HCT116 (cell line): Measurements from ENCODE around the gene SYT9. TPM values are rescaled to one million over a fixed set of nuclear protein-coding genes. Genes with fewer than 3 reads are reported as not detected.

ENCODE experiments used
- ATAC-seq: fragments of 200-7000 bp; cut with Tn5 transposase; 2 replicates; pipeline ENCODE4 v1.9.1; 2020; ENCODE audit warnings: mild to moderate bottlenecking, moderate library complexity
- BruUV-seq: library from RNA; stranded (reverse); fragments of 400-500 nt; replicated peaks from 2 replicates; lab custom pipeline; 2021; lab: Mats Ljungman, UMichigan
- CTCF ChIA-PET: fragments of 300-600 bp; sonication (Branson Sonifier 250); formaldehyde crosslinking; loops from one replicate; lab custom pipeline; 2021; ENCODE audit warnings: antibody characterized with exemption; lab: Charles Lee
- POLR2A ChIA-PET: fragments of 300-600, 350-600 bp; sonication (Branson Sonifier 250); formaldehyde crosslinking; loops from one replicate; lab custom pipeline; 2021; ENCODE audit warnings: antibody characterized with exemption; lab: Charles Lee
- RAD21 ChIA-PET, 2 experiments: fragments of 300-600 bp; sonication (Branson Sonifier 250); formaldehyde crosslinking; loops; one replicate each; lab custom pipeline; 2023; ENCODE audit warnings: low total read pairs in 2 of 2; ENCODE audit not compliant: uncharacterized antibody in 2 of 2, unreplicated experiment in 2 of 2, low non-redundant PET in 1 of 2; lab: Charles Lee
- DNase-seq: peaks from one replicate; pipeline ENCODE4 v3.0.0-alpha.2; 2010; ENCODE audit warnings: low read depth, low spot score
- H2AFZ ChIP-seq: fragments of 200-600 bp; shearing (Covaris generic), sonication (generic); 2 replicates; pipeline ENCODE4 v1.6.1; 2017; ENCODE audit warnings: low read depth, mixed run types, mixed read lengths, antibody characterized with exemption, low read length; ENCODE audit not compliant: poor library complexity, severe bottlenecking
- H3K27ac ChIP-seq: 2 replicates; pipeline ENCODE4 v1.5.1; 2012; ENCODE audit warnings: low read depth, low read length
- H3K27me3 ChIP-seq: fragments of 200-600 bp; sonication (generic); 2 replicates; pipeline ENCODE4 v1.6.1; 2016; ENCODE audit warnings: mixed run types, low read length, mixed read lengths; ENCODE audit not compliant: insufficient read depth
- H3K36me3 ChIP-seq, 2 experiments: fragments of 200-500 bp in 1 of 2; fragments of 200-600 bp in 1 of 2; sonication (Bioruptor generic) in 1 of 2; sonication (generic) in 1 of 2; 2 replicates each; pipeline versions ENCODE4 v1.5.1 to v1.6.1; 2014 to 2016; ENCODE audit warnings: low read length in 2 of 2, inconsistent platforms in 1 of 2, mixed read lengths in 1 of 2, mixed run types in 1 of 2; ENCODE audit not compliant: insufficient read depth in 2 of 2, control insufficient read depth in 1 of 2
- H3K4me1 ChIP-seq, 2 experiments: fragments of 200-600 bp in 1 of 2; sonication (generic) in 1 of 2; 2 replicates each; pipeline versions ENCODE4 v1.5.1 to v1.6.1; 2012 to 2017; ENCODE audit warnings: low read length in 2 of 2, inconsistent platforms in 1 of 2, mild to moderate bottlenecking in 1 of 2, mixed read lengths in 1 of 2, mixed run types in 1 of 2, moderate library complexity in 1 of 2; ENCODE audit not compliant: insufficient read depth in 2 of 2, control insufficient read depth in 1 of 2
- H3K4me2 ChIP-seq: fragments of 200-600 bp; sonication (generic); 2 replicates; pipeline ENCODE4 v1.6.1; 2017; ENCODE audit warnings: mixed run types, low read length, mixed read lengths
- H3K4me3 ChIP-seq, 2 experiments: fragments of 200-600 bp in 1 of 2; sonication (generic) in 1 of 2; replicated peaks in 1 of 2; 2 replicates each; pipeline ENCODE4 v1.5.1; 2011 to 2016; ENCODE audit warnings: low read length in 2 of 2, control low read depth in 1 of 2, low read depth in 1 of 2, mild to moderate bottlenecking in 1 of 2, mixed read lengths in 1 of 2, mixed run types in 1 of 2
- H3K79me2 ChIP-seq: fragments of 200-600 bp; sonication (generic); 2 replicates; pipeline ENCODE4 v1.6.1; 2017; ENCODE audit warnings: mild to moderate bottlenecking, mixed run types, low read length, moderate library complexity, mixed read lengths; ENCODE audit not compliant: insufficient read depth
- H3K9ac ChIP-seq: fragments of 200-600 bp; sonication (generic); 2 replicates; pipeline ENCODE4 v1.6.1; 2016; ENCODE audit warnings: low read length, mixed read lengths
- H3K9me2 ChIP-seq: fragments of 200-600 bp; sonication (generic), shearing (Covaris generic); 2 replicates; pipeline ENCODE4 v1.6.1; 2017; ENCODE audit warnings: mixed run types, mild to moderate bottlenecking, moderate library complexity; ENCODE audit not compliant: insufficient read depth
- H3K9me3 ChIP-seq, 2 experiments: fragments of 200-500 bp in 1 of 2; fragments of 200-600 bp in 1 of 2; sonication (Bioruptor generic) in 1 of 2; sonication (generic) in 1 of 2; 2 replicates each; pipeline ENCODE4 v1.6.1; 2014 to 2017; ENCODE audit warnings: low read length in 2 of 2, mixed read lengths in 2 of 2, inconsistent platforms in 1 of 2, low read depth in 1 of 2, mild to moderate bottlenecking in 1 of 2, mixed run types in 1 of 2, moderate library complexity in 1 of 2; ENCODE audit not compliant: control insufficient read depth in 1 of 2, insufficient read depth in 1 of 2
- H4K20me1 ChIP-seq: fragments of 200-600 bp; sonication (generic), shearing (Covaris generic); 2 replicates; pipeline ENCODE4 v1.6.1; 2017; ENCODE audit warnings: mixed run types, mild to moderate bottlenecking, moderate library complexity; ENCODE audit not compliant: insufficient read depth
- ATF3 ChIP-seq: IDR thresholded peaks from 2 replicates; pipeline ENCODE4 v1.6.1; 2012
- CEBPB ChIP-seq: IDR thresholded peaks from 2 replicates; pipeline ENCODE4 v1.6.1; 2012; ENCODE audit warnings: low read depth
- CTCF ChIP-seq, 3 experiments: fragments of 200-600 bp in 1 of 3; sonication (generic) in 1 of 3; IDR thresholded peaks in 2 of 3; conservative IDR thresholded peaks in 1 of 3; 2 replicates each; pipeline ENCODE4 v1.5.1; 2012 to 2017; ENCODE audit warnings: low read depth in 2 of 3, low read length in 2 of 3, antibody characterized with exemption in 1 of 3, borderline replicate concordance in 1 of 3, control low read depth in 1 of 3, mild to moderate bottlenecking in 1 of 3, mixed read lengths in 1 of 3, mixed run types in 1 of 3, moderate library complexity in 1 of 3; ENCODE audit not compliant: insufficient read depth in 1 of 3
- POLR2AphosphoS5 ChIP-seq: IDR thresholded peaks from 2 replicates; pipeline ENCODE4 v1.6.1; 2011; ENCODE audit warnings: mild to moderate bottlenecking, low read depth, low read length, moderate library complexity
- RAD21 ChIP-seq: IDR thresholded peaks from 2 replicates; pipeline ENCODE4 v1.6.1; 2012; ENCODE audit warnings: low read depth, mild to moderate bottlenecking
- REST ChIP-seq: IDR thresholded peaks from 2 replicates; pipeline ENCODE4 v1.6.1; 2012; ENCODE audit warnings: low read depth
- SIN3A ChIP-seq: IDR thresholded peaks from 2 replicates; pipeline ENCODE4 v1.6.1; 2012; ENCODE audit warnings: low read depth
- SRF ChIP-seq: IDR thresholded peaks from 2 replicates; pipeline ENCODE4 v1.6.1; 2012; ENCODE audit warnings: low read depth
- intact Hi-C: fragments of 100-400 bp; cut with micrococcal nuclease; formaldehyde crosslinking; loops from 2 replicates; pipeline ENCODE4 v1.10.0; 2022
- total RNA-seq: library from RNA; stranded (reverse); gene quantifications from one replicate; pipeline ENCODE4 v1.2.1, GENCODE V29; 2021; ENCODE audit not compliant: unreplicated experiment
- TF ChIP-seq, protein P1 (sequence below): IDR thresholded peaks from 2 replicates; pipeline ENCODE4 v1.6.1; 2011; ENCODE audit warnings: mild to moderate bottlenecking, low read length, moderate library complexity; ENCODE audit not compliant: insufficient replicate concordance; ENCODE audit errors: extremely low read depth

SYT9 gene
- total RNA-seq, 1 experiment from 2014 or later: not detected

DNA sequence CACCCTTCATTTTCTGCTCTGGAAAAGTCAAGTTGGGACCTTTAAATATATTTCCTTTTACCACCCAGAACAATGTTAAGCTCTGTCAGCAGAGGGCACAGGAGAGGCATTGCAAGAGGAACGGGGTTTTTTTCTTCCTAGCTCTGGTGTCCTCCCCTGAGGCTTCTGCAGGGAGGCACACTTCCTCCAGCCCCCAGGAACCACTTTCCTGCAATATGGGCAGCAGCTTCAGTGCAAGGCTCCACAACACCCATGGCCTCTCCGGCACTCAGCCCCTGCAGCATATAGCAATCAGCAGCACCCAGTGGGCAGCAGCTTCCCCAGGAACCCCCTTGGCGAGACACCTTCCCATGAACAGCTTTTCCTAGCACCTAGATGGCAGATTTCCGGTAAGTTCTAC is 101.4 kb downstream of the SYT9 start:
- no TSS peak for BruUV-seq
- DNase-seq: peak; percentile 22
- H3K4me3 ChIP-seq: no peak overlapping the region
- H2AFZ ChIP-seq: no peak overlapping the region
- CTCF ChIA-PET: interaction anchor here (0.7 to 2.0 kb wide), 7 partner anchors 9 to 746 kb away, joined by 3 to 13 read pairs (median 4); no protein-coding TSS in a partner anchor
- no peak overlapping the region for H3K9ac ChIP-seq
- no peaks in the 10 kb centered on the region for H3K9me3 ChIP-seq
- TF ChIP-seq, protein P1, sequence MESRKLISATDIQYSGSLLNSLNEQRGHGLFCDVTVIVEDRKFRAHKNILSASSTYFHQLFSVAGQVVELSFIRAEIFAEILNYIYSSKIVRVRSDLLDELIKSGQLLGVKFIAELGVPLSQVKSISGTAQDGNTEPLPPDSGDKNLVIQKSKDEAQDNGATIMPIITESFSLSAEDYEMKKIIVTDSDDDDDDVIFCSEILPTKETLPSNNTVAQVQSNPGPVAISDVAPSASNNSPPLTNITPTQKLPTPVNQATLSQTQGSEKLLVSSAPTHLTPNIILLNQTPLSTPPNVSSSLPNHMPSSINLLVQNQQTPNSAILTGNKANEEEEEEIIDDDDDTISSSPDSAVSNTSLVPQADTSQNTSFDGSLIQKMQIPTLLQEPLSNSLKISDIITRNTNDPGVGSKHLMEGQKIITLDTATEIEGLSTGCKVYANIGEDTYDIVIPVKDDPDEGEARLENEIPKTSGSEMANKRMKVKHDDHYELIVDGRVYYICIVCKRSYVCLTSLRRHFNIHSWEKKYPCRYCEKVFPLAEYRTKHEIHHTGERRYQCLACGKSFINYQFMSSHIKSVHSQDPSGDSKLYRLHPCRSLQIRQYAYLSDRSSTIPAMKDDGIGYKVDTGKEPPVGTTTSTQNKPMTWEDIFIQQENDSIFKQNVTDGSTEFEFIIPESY: no peak
- TF ChIP-seq RAD21: peak; percentile 53
- no peak for TF ChIP-seq SRF
- no peak for TF ChIP-seq SIN3A
- no peak for TF ChIP-seq CEBPB
- no peak for TF ChIP-seq ATF3
- no peak for TF ChIP-seq POLR2AphosphoS5
- TF ChIP-seq REST: no peak
- TF ChIP-seq CTCF (IDR thresholded peaks at IDR 0.05 in 2 of 3, conservative IDR thresholded peaks at IDR 0.05 in 1 of 3; ENCODE audit: borderline replicate concordance in 1 of 3, insufficient read depth in 1 of 3, low read depth in 2 of 3, low read length in 2 of 3): peak; percentile 49 to 63 (median 57); a peak in 5 of 6 replicates
- POLR2A ChIA-PET: no interaction called here
- H3K79me2 ChIP-seq: no peaks in the 10 kb centered on the region
- H3K27me3 ChIP-seq: peaks cover 55% of the 10 kb centered on the region
- RAD21 ChIA-PET: no interaction called here
- intact Hi-C loops: loop anchor here (5.0 kb wide), 1 partner anchor 314 kb away; no protein-coding TSS in a partner anchor
- peak; percentile 85 for ATAC-seq
- H3K4me1 ChIP-seq: no peaks in the 10 kb centered on the region
- H3K36me3 ChIP-seq: no peaks in the 10 kb centered on the region
- H4K20me1 ChIP-seq: no peaks in the 10 kb centered on the region
- no peak overlapping the region for H3K27ac ChIP-seq
- no peak overlapping the region for H3K4me2 ChIP-seq
- no peaks in the 10 kb centered on the region for H3K9me2 ChIP-seq
